ENCODE results near the gene GPRC6A.

Gene GPRC6A

GRCh38 chr6:116763906-116764628 lies 64.8 kb downstream of the GPRC6A start:
- Mint-ChIP-seq H3K36me3 (peaks cover 3% of the 10 kb centered on the region), H3K9me3 (no peaks in the 10 kb centered on the region), H3K4me3 (no peak overlapping the region), H3K4me1 (peaks cover 11% of the 10 kb centered on the region), H3K27ac (no peak overlapping the region), H3K27me3 (peaks cover 36% of the 10 kb centered on the region)

- Mint-ChIP-seq H3K4me1 (peaks cover 11% of the 10 kb centered on the region), H3K4me3 (no peak overlapping the region), H3K27ac (no peak overlapping the region), H3K27me3 (peaks cover 29% of the 10 kb centered on the region), H3K9me3 (no peaks in the 10 kb centered on the region), H3K36me3 (peaks cover 3% of the 10 kb centered on the region)
Measured at GRCh38 chr6:116763048-116763447, 65.8 kb downstream of the GPRC6A start.

GRCh38 chr6:116762235-116762634 lies 66.6 kb downstream of the GPRC6A start:
- no peak overlapping the region for H3K4me3 Mint-ChIP-seq
- no peak overlapping the region for H3K27ac Mint-ChIP-seq
- peaks cover 3% of the 10 kb centered on the region for H3K36me3 Mint-ChIP-seq
- no peaks in the 10 kb centered on the region for H3K9me3 Mint-ChIP-seq
- H3K27me3 Mint-ChIP-seq: peaks cover 29% of the 10 kb centered on the region
- H3K4me1 Mint-ChIP-seq: peaks cover 11% of the 10 kb centered on the region

- no peaks in the 10 kb centered on the region for H3K9me3 Mint-ChIP-seq
- no peak overlapping the region for H3K27ac Mint-ChIP-seq
- H3K4me3 Mint-ChIP-seq: no peak overlapping the region
- H3K4me1 Mint-ChIP-seq: peaks cover 11% of the 10 kb centered on the region
- peaks cover 3% of the 10 kb centered on the region for H3K36me3 Mint-ChIP-seq
- H3K27me3 Mint-ChIP-seq: peaks cover 27% of the 10 kb centered on the region
Measured at GRCh38 chr6:116761779-116762178, 67.1 kb downstream of the GPRC6A start.

- no peak overlapping the region for H3K4me3 Mint-ChIP-seq
- H3K27ac Mint-ChIP-seq: no peak overlapping the region
- H3K27me3 Mint-ChIP-seq: peaks cover 4% of the 10 kb centered on the region
- peaks cover 2% of the 10 kb centered on the region for H3K36me3 Mint-ChIP-seq
- no peaks in the 10 kb centered on the region for H3K4me1 Mint-ChIP-seq
- peaks cover 17% of the 10 kb centered on the region for H3K9me3 Mint-ChIP-seq
Measured at GRCh38 chr6:116745176-116745575, 83.7 kb downstream of the GPRC6A start.

Measured in activated naive CD4-positive, alpha-beta T cell treated with anti-CD3 and anti-CD28 coated beads, Interleukin-2, amount 50 U/mL, for 24 hours (primary cell).